Stimulated activated CD4-positive, alpha-beta T cell treated with anti-CD3 and anti-CD28 coated beads, Interleukin-1b, Interleukin-23, amount 100 ng/mL, for 48 hours (primary cell): Measurements from ENCODE around the gene KCNA4.
"Not testable (repeated sequence)": the region's sequence is repeated elsewhere in the genome, so short reads cannot be mapped to it uniquely, and the experiment has no call there.

Source experiments
- DNase-seq: peaks from one replicate; pipeline ENCODE4 v3.0.0-alpha.2; 2020

KCNA4 gene

DNA sequence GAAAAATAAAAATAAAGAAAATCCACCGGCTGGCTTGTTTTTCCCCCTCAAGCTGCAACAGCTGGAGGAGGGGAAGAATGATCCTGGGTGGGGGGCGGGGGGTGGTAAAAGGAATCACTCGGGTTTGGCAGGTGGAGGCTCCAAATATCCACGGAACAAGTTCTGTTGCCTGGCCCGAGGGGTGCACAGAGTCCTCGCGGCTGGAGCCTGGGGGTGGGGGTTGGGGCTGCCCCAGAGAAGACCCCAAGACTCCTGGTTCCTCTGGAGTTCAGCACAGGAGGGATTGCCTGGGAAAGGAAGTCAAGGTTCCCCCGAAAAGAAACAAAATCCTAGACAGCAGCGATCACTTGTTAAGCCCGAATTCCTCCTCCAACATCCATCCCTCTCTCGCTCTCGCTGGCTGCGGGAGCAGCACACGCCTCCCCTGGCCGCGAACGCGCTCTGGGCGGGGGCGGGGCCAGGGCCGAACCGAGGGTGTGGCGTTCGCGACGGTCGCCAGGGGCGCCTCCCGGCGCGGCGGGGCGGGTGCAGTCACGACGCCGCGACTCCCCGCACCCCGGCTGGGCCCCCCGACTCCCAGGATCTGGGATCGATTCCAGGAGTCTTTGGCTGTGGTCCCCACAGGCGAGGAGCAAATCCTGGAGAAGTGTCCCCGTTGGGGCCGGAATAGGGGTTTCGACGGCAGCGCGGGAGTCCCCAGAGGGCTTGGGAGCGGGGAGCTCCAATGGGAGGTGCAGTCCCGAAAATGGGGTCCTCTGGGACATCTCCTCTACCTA is at the start of gene KCNA4:
Gene KCNA4, minus strand, starts transcription at position 443 of the 776 bp plus-strand sequence. CDS start 4,352 bp downstream, outside the sequence.
- no peak for DNase-seq

GRCh38 chr11:30062103-30062502 is 45.3 kb upstream of the KCNA4 start:
- no peak for DNase-seq

DNA sequence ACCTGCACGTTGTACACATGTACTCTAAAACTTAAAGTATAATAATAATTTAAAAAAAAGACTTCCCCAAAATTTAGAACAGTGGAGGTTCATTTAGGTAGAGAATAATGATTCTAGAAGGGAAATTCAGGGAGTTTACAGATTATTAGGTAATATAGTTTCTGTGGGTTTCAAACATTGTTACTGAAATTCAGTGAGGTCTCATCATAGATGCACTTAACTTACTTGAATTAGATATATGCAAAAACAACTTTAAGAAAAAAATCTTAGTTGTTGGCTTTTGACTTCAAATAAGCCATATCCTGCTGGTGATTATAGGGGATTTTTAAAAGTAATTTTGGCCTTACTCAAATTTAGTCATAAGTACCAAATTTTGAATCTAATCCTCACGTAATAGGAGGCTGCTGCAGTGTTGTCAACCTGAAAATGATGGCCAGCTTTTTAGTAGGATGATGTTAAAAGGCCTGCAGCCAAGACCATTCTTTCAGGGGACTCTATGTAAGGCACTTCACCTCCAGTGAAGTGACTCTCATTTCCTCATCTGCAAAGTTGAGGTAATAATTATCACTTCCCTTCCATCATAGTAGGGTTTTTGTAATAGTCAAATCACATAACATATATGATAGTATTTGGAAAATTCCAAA is 42.5 kb upstream of the KCNA4 start:
- DNase-seq, result no peak

GRCh38 chr11:30049214-30049613 is 32.4 kb upstream of the KCNA4 start:
- DNase-seq, result no peak

DNA sequence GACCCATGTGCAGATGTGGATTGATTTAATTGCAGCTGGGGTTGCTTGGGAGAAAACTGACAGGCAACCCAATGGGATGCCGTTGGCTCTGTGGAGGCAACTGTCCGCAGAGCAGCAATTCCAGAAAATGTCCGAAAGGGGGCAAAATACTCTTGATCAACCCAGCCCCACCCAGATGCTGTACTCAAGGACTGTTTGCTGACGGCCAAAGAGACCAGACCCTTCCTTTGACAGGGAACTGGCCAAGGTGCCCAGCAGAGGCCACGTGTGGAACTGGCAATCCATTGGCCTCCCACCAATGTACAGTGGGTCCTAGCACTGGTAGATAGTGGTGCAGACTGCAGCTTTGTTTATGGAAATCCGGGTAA is 29.7 kb upstream of the KCNA4 start:
- DNase-seq, result no peak

GRCh38 chr11:30045921-30046577 is 29.2 kb upstream of the KCNA4 start:
- no peak for DNase-seq

DNA sequence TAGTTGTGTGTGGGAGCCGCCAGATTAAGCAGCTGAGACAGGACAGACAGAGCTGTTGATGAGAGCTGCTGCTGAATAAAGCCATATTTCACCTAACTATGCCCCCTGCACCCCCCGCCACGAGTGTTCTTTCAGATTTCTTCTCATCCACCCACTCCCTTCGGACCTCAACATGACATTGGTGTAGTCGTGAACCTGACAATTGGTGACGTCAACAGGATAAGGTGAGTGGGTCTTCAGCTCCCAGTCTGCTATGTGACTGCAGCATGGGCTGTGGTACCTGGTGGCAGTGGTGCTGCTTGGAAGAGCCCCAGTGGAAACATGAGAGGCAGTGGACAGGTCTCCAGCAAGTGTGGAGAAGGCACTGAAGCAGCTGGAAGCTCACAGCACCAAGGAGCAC is 28.3 kb upstream of the KCNA4 start:
- DNase-seq, result no peak

GRCh38 chr11:30041171-30041570 is 24.3 kb upstream of the KCNA4 start:
- DNase-seq, result no peak

DNA sequence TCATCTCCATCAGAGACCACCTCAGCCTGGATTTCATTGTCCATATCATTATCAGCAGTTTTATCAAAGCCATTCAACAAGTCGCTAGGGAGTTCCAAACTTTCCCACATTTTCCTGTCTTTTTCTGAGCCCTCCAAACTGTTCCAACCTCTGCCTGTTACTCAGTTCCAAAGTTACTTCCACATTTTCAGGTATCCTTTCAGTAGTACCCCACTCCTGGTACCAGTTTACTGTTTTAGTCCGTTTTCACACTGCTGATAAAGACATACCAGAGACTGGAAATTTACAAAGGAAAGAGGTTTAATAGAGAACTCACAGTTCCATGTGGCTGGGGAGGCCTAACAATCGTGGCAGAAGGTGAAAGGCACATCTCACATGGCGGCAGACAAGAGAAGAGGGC is 17.9 kb upstream of the KCNA4 start:
- not testable (repeated sequence) for DNase-seq

DNA sequence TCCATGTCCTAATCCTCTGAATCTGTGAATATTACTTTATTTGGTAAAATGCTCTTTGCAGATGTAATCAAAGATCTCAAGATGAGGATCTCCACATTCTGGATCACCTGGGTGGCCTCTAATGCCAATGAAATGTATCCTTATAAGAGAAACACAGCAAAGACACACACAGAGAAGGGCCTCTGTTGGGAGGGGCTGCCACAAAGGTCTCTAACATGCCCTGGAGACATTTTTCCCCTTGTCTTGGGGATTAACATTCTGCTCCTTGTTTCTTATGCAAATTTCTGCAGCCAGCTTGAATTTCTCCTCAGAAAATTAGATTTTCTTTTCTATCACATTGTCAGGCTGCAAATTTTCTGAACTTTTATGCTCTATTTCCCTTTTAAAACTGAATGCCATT is 17.3 kb upstream of the KCNA4 start:
- DNase-seq, result not testable (repeated sequence)

- no peak for DNase-seq
These were observed 8.7 kb upstream of the KCNA4 start for GRCh38 chr11:30025396-30026139.

DNA sequence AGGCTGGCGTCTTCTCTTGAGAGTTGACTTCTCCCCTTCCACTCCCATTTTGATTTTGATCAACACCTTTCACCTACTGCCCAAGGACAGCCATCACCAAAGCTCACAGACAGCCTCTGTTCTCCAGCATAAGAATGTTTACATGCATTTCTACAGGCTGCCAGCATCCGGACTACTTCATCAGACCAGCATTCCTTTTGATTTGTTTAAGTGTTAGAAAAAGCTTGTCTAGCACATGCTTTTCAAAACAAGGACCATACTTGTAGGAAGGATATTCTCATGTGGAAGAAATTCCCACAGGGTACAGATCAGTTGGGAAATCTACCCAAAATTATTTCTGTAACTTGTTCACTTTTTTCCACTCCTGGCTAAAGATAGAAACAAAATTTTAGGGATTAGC is 6.2 kb upstream of the KCNA4 start:
- DNase-seq, result no peak

DNA sequence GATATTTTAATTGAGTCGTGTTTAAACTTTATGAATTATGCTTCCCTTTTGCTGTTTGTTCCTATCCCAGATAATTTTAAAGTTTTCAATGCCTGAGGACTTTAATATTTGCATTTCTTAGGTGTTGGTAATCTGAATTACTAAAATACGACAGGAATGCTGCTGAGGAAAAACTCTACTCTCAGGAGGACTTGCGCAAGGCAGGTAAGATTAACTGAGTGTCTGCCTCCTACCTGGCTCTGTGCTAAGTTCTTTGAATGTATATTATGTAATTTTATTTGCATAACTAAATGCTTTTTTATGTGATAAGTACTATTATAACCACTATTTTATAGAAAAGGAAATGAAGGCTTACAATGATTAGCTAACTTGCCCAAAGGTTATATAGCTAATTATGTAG is 2.7 kb upstream of the KCNA4 start:
- DNase-seq, result no peak

DNA sequence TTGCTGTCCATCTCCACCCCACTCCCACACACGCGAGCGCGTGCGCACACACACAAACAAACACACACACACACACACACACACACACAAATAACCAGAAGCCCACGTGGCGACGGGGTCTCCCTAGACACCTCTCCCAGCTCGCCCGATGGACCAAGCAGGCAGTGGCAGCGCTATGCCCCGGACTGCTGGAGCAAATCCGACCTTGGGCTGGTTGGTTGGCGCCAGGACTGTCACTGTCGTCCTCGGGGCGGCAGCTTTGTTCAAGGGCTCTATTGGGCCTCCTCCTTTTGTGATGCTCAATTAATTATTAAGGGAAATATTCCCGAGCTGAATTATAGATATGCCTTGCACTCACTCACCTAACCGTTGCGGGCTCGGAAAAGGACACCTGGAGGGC is 1.7 kb upstream of the KCNA4 start:
- DNase-seq, result no peak

DNA sequence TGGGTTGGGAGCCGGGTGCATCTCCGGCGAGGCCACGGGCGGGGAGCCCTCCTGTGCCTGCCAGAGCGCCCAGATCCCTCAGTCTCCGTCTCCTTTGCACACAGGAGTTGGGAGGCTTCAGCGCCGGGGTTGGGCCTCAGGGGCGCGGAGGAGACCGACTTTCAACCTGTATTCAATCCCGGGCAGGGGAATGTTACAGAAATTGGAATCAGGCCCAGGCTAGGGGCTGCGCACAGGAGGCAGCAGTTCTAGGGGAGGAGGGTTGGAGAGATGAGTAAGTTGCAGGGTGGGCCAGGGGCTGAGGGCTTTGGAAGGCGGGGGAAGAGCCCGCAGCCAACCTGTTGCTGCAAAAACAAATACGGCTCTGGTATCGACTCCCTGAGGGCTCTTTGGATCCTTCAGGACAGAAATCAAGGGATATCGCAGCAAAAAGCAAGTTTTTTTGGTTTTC is 640 bp upstream of the KCNA4 start:
- no peak for DNase-seq

GRCh38 chr11:30015725-30016412 is 961 bp downstream of the KCNA4 start:
- DNase-seq, result no peak

DNA sequence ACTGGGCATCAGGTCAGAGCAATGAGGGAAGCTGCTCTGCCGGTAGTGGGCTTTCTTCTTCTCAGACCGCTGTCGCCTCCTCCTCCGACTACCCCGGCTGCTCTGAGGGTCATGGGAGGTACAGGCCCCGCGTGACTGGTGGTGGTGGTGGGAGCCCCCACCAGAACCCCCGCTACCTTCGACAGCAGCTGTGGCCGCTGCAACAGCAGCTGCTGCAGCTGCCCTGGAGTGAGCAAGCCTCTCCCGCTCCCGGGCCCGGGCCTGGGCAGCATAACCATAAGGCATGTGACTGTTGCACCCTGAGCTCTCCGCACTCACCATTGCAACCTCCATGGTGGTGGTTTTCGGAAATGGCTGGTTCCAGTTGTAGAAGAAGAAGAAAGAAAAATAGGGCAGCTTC is 4.5 kb downstream of the KCNA4 start:
- no peak for DNase-seq

DNA sequence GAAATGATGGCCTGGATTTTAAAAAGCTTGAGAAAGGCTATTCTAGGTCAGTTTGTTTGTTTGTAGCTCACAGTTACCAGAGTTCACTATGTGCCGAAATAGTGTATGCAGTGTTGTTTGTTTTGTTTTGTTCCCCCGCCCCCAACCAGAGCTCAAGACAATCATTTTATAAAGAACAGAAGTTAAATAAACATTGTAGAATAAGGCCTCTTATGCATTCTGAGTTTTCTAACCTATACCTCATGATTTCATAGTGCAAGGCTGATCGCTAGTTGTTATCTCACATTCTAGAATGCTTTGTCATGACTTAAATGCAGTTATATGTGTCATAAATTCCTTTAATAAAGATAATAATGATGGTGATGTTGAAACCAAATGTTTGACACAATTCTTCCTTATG is 7.8 kb downstream of the KCNA4 start:
- no peak for DNase-seq

DNA sequence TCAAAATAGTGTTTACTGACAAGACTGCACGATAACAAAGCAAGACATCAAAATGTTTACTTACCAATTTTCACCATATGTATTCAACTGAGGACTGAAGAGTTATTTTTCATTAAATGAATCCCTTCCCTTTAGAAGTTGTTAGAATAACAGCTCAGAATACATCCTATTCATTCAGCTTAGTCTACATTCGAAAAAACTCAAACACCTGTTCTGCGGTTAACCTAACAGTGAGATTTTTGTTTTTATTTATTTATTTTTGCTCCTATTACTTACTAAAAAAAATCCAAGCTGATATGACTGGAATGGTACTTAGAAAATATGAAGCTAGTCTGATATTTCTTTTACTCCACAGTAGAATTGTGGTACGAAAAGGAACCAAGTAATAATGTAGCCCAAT is 10.0 kb downstream of the KCNA4 start:
- no peak for DNase-seq

DNA sequence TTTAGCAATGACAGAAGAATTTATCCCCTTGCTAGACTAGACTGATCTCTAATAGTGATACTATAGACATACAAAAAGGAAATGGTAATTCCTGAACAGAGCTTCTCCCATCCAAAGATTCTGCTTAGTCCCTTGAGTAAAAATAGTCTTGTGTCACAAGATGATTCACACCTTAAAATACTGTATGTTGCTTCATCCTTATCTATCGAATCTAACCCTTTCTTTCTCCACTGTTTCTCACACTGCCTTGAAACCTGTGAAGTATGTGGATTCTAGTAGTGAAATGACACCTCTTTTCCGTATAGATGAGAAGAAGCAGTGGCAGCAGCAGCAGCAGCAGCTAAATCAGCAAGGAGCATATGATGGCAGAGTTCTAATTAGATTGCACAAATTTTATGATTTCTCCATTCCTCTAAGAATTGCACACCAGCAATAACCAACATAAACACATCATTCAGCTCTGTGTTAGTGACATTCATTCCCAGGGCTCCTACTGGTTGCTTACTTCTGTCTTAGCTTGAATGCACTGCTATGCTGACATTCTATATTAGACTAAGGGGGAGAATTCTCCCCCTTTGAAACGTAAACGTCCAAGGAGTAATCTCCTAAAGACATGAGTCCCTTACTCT is 14.6 kb downstream of the KCNA4 start:
- DNase-seq, result no peak

GRCh38 chr11:30000986-30001750 is 15.7 kb downstream of the KCNA4 start:
- no peak for DNase-seq
